Body of pancreas (tissue), 4 donors: ENCODE measurements around the gene TRIAP1.

Experiments used
- POLR2A ChIP-seq, 3 donors: fragments of 450-650 bp; IDR thresholded peaks; one replicate each; pipeline ENCODE4 v1.6.1; 2016; ENCODE audit warnings: antibody characterized with exemption in 3 of 3, mild to moderate bottlenecking in 2 of 3
- TF ChIP-seq, protein P1 (sequence below), 7 experiments: fragments of 450-650 bp in 4 of 7; fragments of 200-600 bp in 3 of 7; sonication (generic) in 3 of 7; IDR thresholded peaks; one replicate each; pipeline ENCODE4 v1.5.1; 2016 to 2019; ENCODE audit warnings: antibody characterized with exemption in 7 of 7

DNA sequence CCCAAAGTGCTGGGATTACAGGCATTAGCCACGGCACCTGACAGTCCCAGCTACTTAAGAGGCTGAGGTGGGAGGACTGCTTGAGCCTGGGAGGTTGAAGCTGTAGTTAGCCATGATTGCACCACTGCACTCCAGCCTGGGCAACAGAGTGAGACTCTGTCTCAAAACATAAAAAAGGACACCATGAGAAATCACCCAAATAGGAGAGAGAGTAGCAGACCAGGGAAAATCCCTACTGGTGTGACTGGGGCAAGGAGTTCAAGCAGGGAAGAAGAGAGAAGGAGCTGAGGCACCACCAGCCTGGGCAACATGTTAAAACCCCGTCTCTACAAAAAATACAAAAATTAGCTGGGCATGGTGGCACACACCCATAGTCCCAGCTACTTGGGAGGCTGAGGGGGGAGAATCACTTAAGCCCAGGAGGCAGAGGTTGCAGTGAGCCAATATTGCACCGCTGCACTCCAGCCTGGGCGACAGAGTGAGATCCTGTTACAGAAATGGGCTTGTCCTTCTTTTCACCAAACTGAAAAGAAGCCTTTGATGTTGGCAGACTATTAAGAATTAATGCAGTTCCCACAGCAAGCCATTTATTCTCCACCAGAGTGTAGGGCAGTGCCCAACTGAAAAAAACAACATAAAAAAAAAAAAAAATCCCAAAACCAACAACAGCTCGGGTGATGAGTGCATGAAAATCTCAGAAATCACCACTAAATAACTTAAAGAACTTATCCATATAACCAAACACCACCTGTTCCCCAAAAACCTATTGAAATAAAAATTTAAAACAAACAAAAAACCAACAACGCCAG, 27.8 kb upstream of the TRIAP1 start:
- TF ChIP-seq, protein P1, sequence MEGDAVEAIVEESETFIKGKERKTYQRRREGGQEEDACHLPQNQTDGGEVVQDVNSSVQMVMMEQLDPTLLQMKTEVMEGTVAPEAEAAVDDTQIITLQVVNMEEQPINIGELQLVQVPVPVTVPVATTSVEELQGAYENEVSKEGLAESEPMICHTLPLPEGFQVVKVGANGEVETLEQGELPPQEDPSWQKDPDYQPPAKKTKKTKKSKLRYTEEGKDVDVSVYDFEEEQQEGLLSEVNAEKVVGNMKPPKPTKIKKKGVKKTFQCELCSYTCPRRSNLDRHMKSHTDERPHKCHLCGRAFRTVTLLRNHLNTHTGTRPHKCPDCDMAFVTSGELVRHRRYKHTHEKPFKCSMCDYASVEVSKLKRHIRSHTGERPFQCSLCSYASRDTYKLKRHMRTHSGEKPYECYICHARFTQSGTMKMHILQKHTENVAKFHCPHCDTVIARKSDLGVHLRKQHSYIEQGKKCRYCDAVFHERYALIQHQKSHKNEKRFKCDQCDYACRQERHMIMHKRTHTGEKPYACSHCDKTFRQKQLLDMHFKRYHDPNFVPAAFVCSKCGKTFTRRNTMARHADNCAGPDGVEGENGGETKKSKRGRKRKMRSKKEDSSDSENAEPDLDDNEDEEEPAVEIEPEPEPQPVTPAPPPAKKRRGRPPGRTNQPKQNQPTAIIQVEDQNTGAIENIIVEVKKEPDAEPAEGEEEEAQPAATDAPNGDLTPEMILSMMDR (IDR thresholded peaks at IDR 0.05): no peak
- TF ChIP-seq POLR2A (IDR thresholded peaks at IDR 0.05): no peak
